HG03565 (cell line): ENCODE results near the gene TMEM242.

Source experiments
- ATAC-seq: cut with Tn5 transposase; IDR thresholded peaks from one replicate; pipeline ENCODE4 v1.9.1; 2021; ENCODE audit warnings: mild to moderate bottlenecking, moderate library complexity; ENCODE audit not compliant: unreplicated experiment

The TMEM242 gene

DNA sequence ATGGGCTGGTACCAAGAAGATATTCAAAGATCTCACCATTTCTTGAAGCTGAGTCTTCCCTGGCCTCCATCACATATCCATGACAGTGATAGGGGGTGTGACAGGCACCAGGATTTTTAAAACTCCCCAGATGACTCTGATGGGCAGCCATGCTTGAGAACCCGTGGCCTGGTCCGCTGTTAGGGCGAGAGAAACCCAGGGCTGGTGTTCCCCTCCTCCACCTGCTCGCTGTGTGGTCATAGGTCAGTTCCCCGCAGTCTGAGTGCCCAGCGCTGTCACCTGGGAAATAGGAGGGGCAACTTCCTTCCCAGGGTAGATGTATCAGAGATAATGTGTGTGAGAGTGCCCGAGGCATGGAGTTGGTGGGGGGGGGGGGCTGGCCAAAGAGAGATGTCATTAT is 50.9 kb downstream of the TMEM242 start:
- ATAC-seq, result no peak

- no peak for ATAC-seq
Measured at GRCh38 chr6:157271911-157272310, 51.4 kb downstream of the TMEM242 start.

- no peak for ATAC-seq
Measured at GRCh38 chr6:157271441-157271840, 51.9 kb downstream of the TMEM242 start.

DNA sequence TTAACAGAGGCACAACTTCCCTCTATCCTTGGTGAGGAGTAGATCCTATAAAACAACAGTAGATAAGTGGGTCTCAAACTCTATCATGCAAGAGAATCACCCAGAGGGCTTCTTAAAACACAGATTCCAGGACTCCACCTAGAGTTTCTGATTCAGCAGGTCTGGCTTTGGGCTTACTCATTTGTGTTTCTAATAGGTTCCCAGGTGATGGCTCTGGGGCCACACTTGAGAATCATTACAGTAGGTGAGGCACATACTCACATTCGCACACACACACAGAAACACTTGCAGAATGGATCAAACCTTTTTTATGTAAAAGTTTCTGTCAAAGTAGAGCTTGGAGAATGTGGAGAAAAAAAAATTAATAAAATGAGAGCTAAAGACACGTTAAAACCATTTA is 52.4 kb downstream of the TMEM242 start:
- ATAC-seq, result no peak

DNA sequence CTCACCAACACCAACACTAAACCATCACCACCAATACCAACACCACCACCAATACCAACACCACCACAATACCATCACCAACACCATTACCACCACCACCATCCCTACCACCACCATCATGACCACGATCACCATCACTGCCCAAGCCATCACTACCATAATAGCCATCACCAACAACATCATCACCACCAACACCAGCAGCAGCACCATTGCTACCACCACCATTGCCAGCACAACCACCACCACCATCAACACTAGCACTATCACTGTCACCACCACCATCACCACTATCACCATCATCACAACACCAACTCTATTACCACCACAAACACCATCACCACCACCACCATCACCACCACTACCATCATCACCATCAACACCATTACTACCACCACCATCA is 53.0 kb downstream of the TMEM242 start:
- ATAC-seq, result no peak

DNA sequence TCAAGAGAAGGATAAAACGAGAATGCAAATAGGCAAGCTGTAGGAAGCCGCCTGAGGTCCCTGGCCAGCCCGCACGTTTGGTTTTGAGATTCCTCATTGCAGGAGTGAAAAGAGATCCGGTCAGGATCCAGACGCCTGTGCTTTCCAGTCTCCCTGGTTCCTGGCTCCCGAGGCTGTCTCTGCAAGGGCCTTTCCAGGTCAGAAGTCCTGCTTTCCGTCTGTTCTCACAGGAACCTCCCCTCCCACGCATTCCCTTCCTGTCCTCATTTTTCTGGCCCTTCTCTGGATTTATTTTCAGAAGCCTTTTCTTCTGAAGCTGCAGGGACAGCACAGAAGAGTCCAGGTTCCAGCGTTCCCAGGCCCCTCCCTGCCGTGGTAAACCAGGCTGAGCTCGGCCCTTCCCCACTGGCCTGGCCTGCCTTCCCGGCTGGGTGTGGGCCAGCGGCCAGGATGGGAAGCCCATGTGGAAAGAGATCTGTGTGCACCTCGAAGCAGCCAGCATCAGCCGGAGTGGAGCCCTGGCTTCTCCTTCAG is 54.0 kb downstream of the TMEM242 start:
- no peak for ATAC-seq

- no peak for ATAC-seq
Measured at GRCh38 chr6:157268835-157269234, 54.5 kb downstream of the TMEM242 start.

- ATAC-seq, result no peak
Measured at GRCh38 chr6:157268396-157268795, 54.9 kb downstream of the TMEM242 start.

GRCh38 chr6:157267654-157268053 is 55.7 kb downstream of the TMEM242 start:
- no peak for ATAC-seq

GRCh38 chr6:157267109-157267611 is 56.2 kb downstream of the TMEM242 start:
- ATAC-seq, result no peak

GRCh38 chr6:157266274-157267101 is 56.8 kb downstream of the TMEM242 start:
- ATAC-seq, result no peak

- ATAC-seq, result no peak
Measured at GRCh38 chr6:157265635-157266034, 57.7 kb downstream of the TMEM242 start.

GRCh38 chr6:157265186-157265585 is 58.1 kb downstream of the TMEM242 start:
- no peak for ATAC-seq

DNA sequence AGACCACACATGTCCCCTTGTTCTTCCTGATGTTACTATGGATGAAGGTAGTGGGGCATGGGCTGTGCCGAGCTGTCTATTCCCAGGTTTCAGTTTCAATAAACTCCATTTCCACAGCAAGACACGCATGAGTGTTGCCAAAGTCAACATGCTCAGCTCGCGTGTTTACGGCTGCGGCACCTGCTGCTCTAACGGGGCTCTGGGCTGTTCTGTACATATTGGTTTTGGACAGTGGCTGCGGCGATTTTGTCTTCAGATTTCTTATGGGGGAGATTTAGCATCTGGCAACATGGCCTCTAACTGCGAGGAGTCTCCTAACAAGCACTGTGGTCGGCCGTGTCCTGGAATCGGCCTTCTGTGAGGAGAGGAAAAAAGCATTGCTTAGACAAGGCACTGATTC is 58.6 kb downstream of the TMEM242 start:
- ATAC-seq, result no peak

DNA sequence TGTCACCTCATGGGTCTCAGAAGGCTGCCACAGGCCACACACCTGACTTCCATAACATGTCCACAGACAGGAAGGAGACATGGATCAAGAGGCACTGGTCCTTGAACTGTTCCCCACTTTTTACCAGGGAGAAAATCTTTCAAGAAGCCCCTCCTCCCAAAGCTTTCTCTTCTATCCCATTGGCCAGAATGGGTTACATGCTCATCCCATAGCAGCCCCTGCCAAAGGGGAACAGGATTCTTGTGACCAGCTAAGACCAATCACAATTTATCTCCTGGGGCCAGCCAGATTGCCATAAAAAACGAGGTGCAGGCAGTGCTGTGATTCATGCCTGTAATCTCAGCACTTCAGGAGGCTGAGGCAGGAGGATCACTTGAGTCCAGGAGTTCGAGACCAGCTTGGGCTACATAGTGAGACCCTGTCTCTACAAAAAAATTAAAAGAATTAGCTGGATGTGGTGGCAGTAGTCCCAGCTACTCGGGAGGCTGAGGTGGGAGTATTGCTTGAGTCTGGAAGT is 59.4 kb downstream of the TMEM242 start:
- ATAC-seq, result no peak

DNA sequence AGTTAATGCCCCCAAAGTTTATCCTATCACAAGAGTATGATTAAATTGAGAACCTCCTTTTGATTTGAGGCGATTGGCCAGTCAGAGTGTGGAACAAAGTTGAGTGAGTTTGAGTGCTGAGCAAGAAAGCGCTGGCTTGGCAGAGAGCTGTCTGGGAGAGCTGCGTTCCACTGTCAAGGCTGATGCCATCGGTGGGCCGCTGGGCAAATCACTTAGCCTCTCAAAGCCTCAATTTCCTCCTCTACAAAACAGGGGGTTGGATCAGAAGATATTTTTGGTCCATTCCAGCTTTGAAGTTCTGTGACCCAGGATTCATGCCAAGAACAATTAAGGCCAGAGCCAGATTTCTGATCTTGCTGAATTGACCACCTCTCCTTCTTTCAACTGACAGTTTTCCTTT is 60.2 kb downstream of the TMEM242 start:
- ATAC-seq, result no peak

GRCh38 chr6:157261606-157262005 is 61.7 kb downstream of the TMEM242 start:
- no peak for ATAC-seq

- ATAC-seq, result no peak
Measured at GRCh38 chr6:157260735-157261410, 62.4 kb downstream of the TMEM242 start.

DNA sequence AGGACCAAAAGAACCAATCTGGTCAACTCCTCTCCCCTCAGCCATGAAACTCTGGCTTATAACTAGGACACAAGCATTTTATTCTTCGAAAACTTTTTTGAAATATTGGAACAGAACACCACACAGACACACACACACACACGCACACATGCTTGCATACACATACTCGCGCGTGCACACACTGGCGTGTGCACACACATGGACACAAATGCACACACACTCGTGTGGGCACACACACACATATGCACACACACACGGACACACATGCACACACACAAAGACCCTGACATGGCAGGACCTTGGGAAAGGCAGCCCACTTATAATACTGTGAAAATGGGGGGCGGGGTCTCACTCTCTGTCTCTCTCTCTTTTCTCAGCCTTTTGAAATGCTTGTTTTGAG is 63.9 kb downstream of the TMEM242 start:
- ATAC-seq, result no peak

GRCh38 chr6:157258878-157259277 is 64.4 kb downstream of the TMEM242 start:
- ATAC-seq, result no peak

DNA sequence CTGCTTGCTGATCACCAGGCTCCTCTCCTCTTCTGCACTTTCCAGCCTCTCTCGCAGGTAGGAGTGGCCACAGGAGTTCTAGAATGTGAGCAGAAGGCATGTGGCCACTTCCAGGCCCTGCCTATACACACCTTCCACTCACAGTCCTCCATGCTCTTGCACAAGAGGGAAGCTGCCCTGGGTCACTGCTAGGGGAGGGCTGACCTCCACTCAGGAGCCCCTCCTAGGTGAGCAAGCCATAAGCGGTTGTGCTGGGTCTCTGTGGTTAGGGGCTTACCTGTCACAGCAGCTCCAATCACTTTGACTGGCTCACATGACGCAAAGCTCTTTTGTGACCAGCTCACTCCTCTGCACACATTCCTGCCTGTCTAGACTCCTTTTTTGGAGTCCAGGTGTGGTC is 68.2 kb downstream of the TMEM242 start:
- ATAC-seq, result no peak

DNA sequence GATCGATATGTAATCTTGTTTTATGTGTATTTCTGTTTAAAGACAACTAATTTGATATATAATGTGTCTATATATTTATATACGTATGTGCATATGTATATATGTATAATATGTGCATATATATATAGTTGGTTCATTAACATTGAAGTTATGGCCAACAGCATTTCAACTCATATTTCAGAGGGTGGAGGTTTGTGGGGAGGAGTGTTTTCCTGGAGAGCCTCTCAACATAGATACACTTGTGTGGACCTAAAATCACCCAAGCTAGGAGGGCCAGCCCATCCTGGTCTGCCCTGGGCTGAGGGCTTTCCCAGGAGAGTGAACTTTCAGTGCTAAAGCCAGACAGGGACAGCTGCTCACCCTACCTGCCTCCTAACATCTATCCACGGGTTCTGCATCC is 68.8 kb downstream of the TMEM242 start:
- ATAC-seq, result no peak
